Glutamatergic neuron (in vitro differentiated cells): ENCODE data around the gene ARHGAP24. TPM values are rescaled to one million over a fixed set of nuclear protein-coding genes. Genes with fewer than 3 reads are reported as not detected.
A peak's percentile ranks its signal among the peaks of the same experiment; 100 is the strongest.

Experiments
- DNase-seq: peaks from one replicate; pipeline ENCODE4 v3.0.0; 2022
- H3K27ac Mint-ChIP-seq: one replicate; pipeline ENCODE4 v1.8.0; 2020; ENCODE audit warnings: mild to moderate bottlenecking, mixed read lengths, inconsistent platforms; ENCODE audit not compliant: unreplicated experiment
- H3K27me3 Mint-ChIP-seq: one replicate; pipeline ENCODE4 v1.8.0; 2020; ENCODE audit warnings: mild to moderate bottlenecking, moderate library complexity, mixed read lengths, inconsistent platforms; ENCODE audit not compliant: unreplicated experiment
- H3K36me3 Mint-ChIP-seq: one replicate; pipeline ENCODE4 v1.8.0; 2020; ENCODE audit warnings: mild to moderate bottlenecking, mixed read lengths, inconsistent platforms; ENCODE audit not compliant: unreplicated experiment
- H3K4me1 Mint-ChIP-seq: one replicate; pipeline ENCODE4 v1.8.0; 2020; ENCODE audit warnings: mild to moderate bottlenecking, low read depth, mixed read lengths, inconsistent platforms; ENCODE audit not compliant: unreplicated experiment
- H3K4me3 Mint-ChIP-seq: one replicate; pipeline ENCODE4 v1.8.0; 2020; ENCODE audit warnings: mild to moderate bottlenecking, mixed read lengths, inconsistent platforms; ENCODE audit not compliant: unreplicated experiment
- H3K9me3 Mint-ChIP-seq: one replicate; pipeline ENCODE4 v1.8.0; 2020; ENCODE audit warnings: mild to moderate bottlenecking, moderate library complexity, mixed read lengths, inconsistent platforms; ENCODE audit not compliant: unreplicated experiment
- CTCF ChIP-seq: fragments of 200-600 bp; sonication (generic); IDR thresholded peaks from one replicate; pipeline ENCODE4 v1.5.0; 2021; ENCODE audit not compliant: partially characterized antibody, unreplicated experiment
- total RNA-seq: library from RNA; stranded (reverse); fragmentation: NEBNext Ultra II Directional; extraction: Animal tissue kit (Norgen Biotek cat#: 25700); gene quantifications from one replicate; pipeline ENCODE4 v1.2.1, GENCODE V29; 2021; ENCODE audit not compliant: unreplicated experiment

Gene ARHGAP24
- total RNA-seq, 1 donor from 2014 or later: 1.6 TPM

- Mint-ChIP-seq H3K4me1 (peaks cover 26% of the 10 kb centered on the region), H3K36me3 (no peaks in the 10 kb centered on the region)
Measured at GRCh38 chr4:85823295-85823694, 348.3 kb downstream of the ARHGAP24 start.

DNA sequence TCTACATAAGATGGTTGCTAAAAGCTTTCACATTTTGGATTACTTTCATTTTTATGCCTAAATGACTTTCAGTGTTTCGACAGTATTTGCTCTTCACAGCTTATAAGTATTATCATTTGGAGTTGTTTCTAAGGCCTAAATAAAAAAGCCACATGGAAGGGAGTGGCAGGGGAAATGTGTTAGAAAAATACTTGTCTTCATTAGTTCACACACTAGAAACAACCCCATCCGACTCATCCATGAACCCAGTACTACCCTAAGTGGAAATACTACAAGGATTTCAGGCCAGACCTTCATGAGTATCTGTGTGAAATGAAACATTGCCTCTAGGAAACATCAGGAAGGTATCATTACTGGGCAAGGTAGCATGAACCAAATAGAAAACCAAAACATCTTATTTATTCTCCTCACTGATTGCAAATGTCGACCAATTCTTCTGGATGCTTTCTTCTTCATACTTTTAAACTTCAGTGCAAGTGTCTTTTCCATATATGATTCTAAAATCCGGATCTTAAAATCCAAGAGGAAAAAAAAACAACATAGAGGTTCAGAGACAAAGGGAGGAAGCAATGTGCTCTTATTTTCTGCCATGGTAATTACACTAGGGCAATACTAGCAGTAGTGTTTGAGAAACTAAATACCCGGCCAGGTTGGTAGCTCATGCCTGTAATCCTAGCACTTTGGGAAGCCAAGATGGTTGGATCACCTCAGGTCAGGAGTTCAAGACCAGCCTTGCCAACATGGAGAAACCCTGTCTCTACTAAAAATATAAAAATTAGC is 349.4 kb downstream of the ARHGAP24 start:
- no peak for DNase-seq
- H3K4me1 Mint-ChIP-seq: peaks cover 22% of the 10 kb centered on the region
- H3K36me3 Mint-ChIP-seq: no peaks in the 10 kb centered on the region
- peaks cover 5% of the 10 kb centered on the region for H3K27me3 Mint-ChIP-seq
- no peak for TF ChIP-seq CTCF
- no peak overlapping the region for H3K27ac Mint-ChIP-seq
- H3K4me3 Mint-ChIP-seq: no peak overlapping the region
- H3K9me3 Mint-ChIP-seq: peaks cover 4% of the 10 kb centered on the region

More at GRCh38 chr4:85823295-85823694, 348.3 kb downstream of the ARHGAP24 start:
- peak; percentile 29 for DNase-seq
- H3K9me3 Mint-ChIP-seq: peaks cover 4% of the 10 kb centered on the region
- H3K27ac Mint-ChIP-seq: peak overlapping the region; percentile 91
- peaks cover 5% of the 10 kb centered on the region for H3K27me3 Mint-ChIP-seq
- TF ChIP-seq CTCF: no peak
- H3K4me3 Mint-ChIP-seq: no peak overlapping the region

DNA sequence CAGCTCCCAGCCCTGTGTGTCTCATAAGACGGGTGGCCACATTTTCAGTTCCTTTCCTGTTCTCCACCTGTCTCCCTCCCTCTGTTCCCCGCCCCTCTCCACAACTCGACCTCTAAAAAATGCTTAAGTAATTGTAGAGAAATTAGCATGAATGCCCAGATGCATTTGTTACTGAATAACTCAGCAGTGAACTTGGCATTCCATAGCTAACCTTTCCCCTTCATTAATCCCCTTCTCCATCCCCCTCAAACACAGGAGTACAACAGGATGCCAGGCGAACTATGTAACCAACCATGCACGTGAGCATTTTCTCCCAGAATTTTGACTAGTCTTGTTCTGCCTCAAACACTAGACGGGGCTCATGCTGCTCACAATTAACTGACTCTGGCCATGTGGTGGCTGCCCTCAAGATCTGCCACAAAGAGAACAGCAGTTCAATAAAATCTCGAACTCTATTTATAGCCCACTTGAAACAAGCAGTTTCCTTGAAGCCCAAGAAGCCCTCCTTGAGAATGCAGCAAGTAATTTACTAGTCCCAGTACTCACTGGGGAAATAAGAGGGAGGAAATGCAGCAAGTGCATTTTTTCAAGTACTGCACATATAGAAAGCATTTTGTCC is 351.2 kb downstream of the ARHGAP24 start:
- H3K27me3 Mint-ChIP-seq: peaks cover 5% of the 10 kb centered on the region
- H3K9me3 Mint-ChIP-seq: peaks cover 4% of the 10 kb centered on the region
- peak overlapping the region; percentile 6 for H3K27ac Mint-ChIP-seq
- no peak overlapping the region for H3K4me3 Mint-ChIP-seq
- H3K36me3 Mint-ChIP-seq: no peaks in the 10 kb centered on the region
- H3K4me1 Mint-ChIP-seq: peaks cover 22% of the 10 kb centered on the region
- DNase-seq: peak; percentile 24
- no peak for TF ChIP-seq CTCF

GRCh38 chr4:85828027-85828890 is 353.3 kb downstream of the ARHGAP24 start:
- TF ChIP-seq CTCF: no peak
- no peak for DNase-seq
- H3K36me3 Mint-ChIP-seq: no peaks in the 10 kb centered on the region
- H3K27me3 Mint-ChIP-seq: peaks cover 4% of the 10 kb centered on the region
- H3K4me3 Mint-ChIP-seq: no peak overlapping the region
- peaks cover 4% of the 10 kb centered on the region for H3K9me3 Mint-ChIP-seq
- peak overlapping the region; percentile 85 for H3K27ac Mint-ChIP-seq
- peaks cover 19% of the 10 kb centered on the region for H3K4me1 Mint-ChIP-seq
